Measurements from ENCODE around the gene APLF. TPM values are rescaled to one million over a fixed set of nuclear protein-coding genes. Genes with fewer than 3 reads are reported as not detected.

The APLF gene
- polyA plus RNA-seq, 1 experiment: 3.6 TPM

DNA sequence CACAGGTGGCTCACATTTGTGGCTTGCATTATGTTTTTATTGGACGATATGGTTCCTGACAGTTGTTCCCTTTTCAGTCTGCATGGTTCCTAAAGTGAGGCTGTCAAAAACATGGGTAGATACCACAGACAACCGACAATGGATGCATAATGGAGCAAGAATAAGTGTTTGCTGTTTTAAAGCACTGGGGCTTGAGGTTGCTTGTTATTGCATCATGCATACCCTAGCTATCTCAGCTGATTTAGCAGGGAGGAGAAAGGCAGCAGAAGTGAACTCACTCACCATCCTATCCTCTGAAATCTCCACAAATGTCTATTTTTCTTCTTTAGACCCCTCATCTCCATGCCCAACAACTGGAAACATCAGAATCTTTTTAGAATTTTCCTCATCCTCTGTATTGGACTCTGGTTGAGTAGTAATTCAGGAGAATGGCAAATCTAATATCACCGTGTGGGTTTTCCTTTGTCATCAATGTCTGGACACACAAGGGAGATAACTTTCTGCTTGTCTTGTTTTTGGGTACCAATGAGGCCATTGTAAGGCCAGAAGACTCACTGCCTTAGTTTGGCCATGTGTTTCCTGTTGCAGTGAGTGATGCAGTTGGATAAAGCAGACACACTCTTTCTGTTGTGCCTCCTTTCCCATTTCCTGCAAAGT is 47.0 kb upstream of the APLF start:
- Histone ChIP-seq H3K27ac (ENCODE audit: low read depth, low read length) (no peak overlapping the region), H3K9me3 (ENCODE audit: control insufficient read depth, insufficient read depth, low read length) (peaks cover 5% of the 10 kb centered on the region), H3K4me3 (ENCODE audit: low read depth, low read length) (no peak overlapping the region), H3K27me3 (ENCODE audit: control insufficient read depth, insufficient read depth, low read length) (peaks cover 5% of the 10 kb centered on the region)
- TF ChIP-seq, protein P1, sequence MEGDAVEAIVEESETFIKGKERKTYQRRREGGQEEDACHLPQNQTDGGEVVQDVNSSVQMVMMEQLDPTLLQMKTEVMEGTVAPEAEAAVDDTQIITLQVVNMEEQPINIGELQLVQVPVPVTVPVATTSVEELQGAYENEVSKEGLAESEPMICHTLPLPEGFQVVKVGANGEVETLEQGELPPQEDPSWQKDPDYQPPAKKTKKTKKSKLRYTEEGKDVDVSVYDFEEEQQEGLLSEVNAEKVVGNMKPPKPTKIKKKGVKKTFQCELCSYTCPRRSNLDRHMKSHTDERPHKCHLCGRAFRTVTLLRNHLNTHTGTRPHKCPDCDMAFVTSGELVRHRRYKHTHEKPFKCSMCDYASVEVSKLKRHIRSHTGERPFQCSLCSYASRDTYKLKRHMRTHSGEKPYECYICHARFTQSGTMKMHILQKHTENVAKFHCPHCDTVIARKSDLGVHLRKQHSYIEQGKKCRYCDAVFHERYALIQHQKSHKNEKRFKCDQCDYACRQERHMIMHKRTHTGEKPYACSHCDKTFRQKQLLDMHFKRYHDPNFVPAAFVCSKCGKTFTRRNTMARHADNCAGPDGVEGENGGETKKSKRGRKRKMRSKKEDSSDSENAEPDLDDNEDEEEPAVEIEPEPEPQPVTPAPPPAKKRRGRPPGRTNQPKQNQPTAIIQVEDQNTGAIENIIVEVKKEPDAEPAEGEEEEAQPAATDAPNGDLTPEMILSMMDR (IDR thresholded peaks at IDR 0.05; ENCODE audit: low read depth, low read length): no peak
- no peak for DNase-seq (ENCODE audit: low read depth, low spot score)
- POLR2A ChIA-PET: no interaction called here
- CTCF ChIA-PET: no interaction called here

DNA sequence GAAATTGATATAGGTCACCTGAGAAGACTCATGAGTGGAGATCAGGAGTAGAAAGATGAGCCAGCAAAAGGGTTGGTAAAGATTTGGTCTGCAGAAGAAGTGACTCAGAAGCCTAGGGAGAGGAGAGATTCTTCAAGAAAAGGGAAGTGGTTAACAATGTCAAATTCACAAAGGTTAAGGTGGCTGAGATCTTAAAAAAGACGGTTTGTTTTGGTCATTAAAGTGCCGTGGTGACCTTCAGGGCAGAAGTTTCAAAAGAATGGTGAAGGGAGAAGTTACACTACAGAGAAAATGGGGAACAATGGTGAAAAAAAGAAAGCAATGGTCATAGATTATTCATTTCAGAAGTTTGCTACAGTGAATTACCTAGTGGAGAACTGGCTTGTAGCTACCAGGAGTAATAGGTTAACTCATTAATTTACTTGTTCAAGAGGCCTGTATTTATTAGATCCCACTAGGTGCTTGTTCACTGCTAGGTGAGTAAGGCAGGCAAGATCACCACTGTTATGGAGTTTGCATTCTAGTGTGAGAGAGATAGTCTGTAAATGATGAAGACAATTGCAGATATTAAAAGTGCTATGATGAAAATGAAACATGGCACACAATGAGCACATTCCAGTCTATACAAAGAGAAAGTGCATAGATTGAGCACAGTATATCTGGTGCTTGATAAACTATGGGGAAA is 43.3 kb upstream of the APLF start:
- Histone ChIP-seq H3K9me3 (ENCODE audit: control insufficient read depth, insufficient read depth, low read length) (peaks cover 4% of the 10 kb centered on the region; the same call in 1 of the 2 replicates), H3K27me3 (ENCODE audit: control insufficient read depth, insufficient read depth, low read length) (peaks cover 1% of the 10 kb centered on the region)
- POLR2A ChIA-PET: no interaction called here

DNA sequence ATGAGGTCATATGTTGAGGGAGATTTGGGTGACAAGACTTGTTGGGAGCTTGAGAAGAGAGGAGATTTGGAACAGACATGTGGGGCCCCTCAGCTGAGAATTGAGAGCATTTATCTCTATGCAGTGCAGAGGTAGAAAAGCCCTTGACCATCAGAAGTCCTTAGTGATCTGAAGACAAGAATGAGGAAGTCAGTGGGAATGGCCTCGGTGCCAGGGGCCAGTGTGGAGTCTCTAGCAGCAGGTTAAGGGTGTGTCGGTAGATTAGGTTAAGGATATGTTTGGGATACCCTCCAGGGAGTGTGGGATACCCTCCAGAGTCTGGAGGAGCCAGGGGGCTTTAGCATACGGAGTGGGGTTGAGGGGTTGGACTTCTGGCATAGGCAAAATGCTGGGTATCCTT is 41.9 kb upstream of the APLF start:
- Histone ChIP-seq H3K27me3 (ENCODE audit: control insufficient read depth, insufficient read depth, low read length) (no peaks in the 10 kb centered on the region), H3K9me3 (ENCODE audit: control insufficient read depth, insufficient read depth, low read length) (peaks cover 4% of the 10 kb centered on the region; the same call in 1 of the 2 replicates), H3K27ac (ENCODE audit: low read depth, low read length) (no peak overlapping the region), H3K4me3 (ENCODE audit: low read depth, low read length) (no peak overlapping the region)
- CTCF ChIA-PET: no interaction called here
- TF ChIP-seq, protein P1 (IDR thresholded peaks at IDR 0.05; ENCODE audit: low read depth, low read length): no peak
- no peak for DNase-seq (ENCODE audit: low read depth, low spot score)
- POLR2A ChIA-PET: no interaction called here

More for the DNA sequence above, 43.3 kb upstream of the APLF start:
- no peak overlapping the region for H3K4me3 ChIP-seq (ENCODE audit: low read depth, low read length)
- CTCF ChIA-PET: no interaction called here
- no peak for DNase-seq (ENCODE audit: low read depth, low spot score)
- H3K27ac ChIP-seq (ENCODE audit: low read depth, low read length): no peak overlapping the region
- TF ChIP-seq, protein P1 (IDR thresholded peaks at IDR 0.05; ENCODE audit: low read depth, low read length): no peak

DNA sequence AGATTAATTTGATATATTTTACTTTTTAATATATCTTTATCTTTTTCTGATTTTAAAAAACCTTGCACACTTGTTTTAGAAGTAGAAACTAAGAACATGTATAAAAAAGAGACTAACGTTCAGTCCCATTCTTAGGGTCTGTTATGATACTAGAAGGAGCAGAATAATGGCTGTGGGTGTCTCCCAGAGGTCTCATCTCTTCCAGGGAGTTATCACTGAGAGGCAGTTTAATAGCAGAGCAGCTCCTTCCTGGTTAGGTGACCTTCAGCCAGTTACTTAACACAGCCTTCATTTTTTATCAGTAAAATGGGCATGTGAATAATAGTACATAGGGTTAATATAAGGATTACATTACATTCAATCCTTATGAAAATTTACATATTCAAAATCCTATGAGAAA is 40.9 kb upstream of the APLF start:
- Histone ChIP-seq H3K27ac (ENCODE audit: low read depth, low read length) (no peak overlapping the region), H3K9me3 (ENCODE audit: control insufficient read depth, insufficient read depth, low read length) (peaks cover 4% of the 10 kb centered on the region; the same call in 1 of the 2 replicates), H3K4me3 (ENCODE audit: low read depth, low read length) (no peak overlapping the region), H3K27me3 (ENCODE audit: control insufficient read depth, insufficient read depth, low read length) (no peaks in the 10 kb centered on the region)
- POLR2A ChIA-PET: no interaction called here
- TF ChIP-seq, protein P1 (IDR thresholded peaks at IDR 0.05; ENCODE audit: low read depth, low read length): no peak
- no peak for DNase-seq (ENCODE audit: low read depth, low spot score)
- CTCF ChIA-PET: interaction anchor here (0.8 to 1.7 kb wide), 2 partner anchors 15 to 69 kb away, joined by 3 to 9 read pairs; no protein-coding TSS in a partner anchor
